Kidney (tissue), 14 donors: ENCODE measurements around the gene MAML3. TPM values are rescaled to one million over a fixed set of nuclear protein-coding genes. Genes with fewer than 3 reads are reported as not detected.

Experiments used
- DNase-seq, 5 donors: peaks; one replicate each; pipeline ENCODE4 v3.0.0-alpha.2; 2013 to 2020
- FAIRE-seq: peaks from 2 replicates; lab custom pipeline; 2012; peaks lifted over from hg19 to GRCh38; lab: Jason Lieb, UNC
- H3K27ac ChIP-seq, 2 donors: one replicate each; pipeline ENCODE4 v1.7.0; 2013; ENCODE audit warnings: low read depth in 2 of 2, low read length in 2 of 2, inconsistent platforms in 1 of 2
- H3K27me3 ChIP-seq: one replicate; pipeline ENCODE4 v1.7.1; 2013; ENCODE audit warnings: low read length, inconsistent platforms; ENCODE audit not compliant: control insufficient read depth, insufficient read depth
- H3K36me3 ChIP-seq, 3 donors: one replicate each; pipeline versions ENCODE4 v1.7.0 to v1.7.1; 2013; ENCODE audit warnings: low read length in 3 of 3, control low read depth in 1 of 3, inconsistent platforms in 1 of 3; ENCODE audit not compliant: insufficient read depth in 3 of 3, control insufficient read depth in 2 of 3
- H3K4me1 ChIP-seq, 3 donors: one replicate each; pipeline versions ENCODE4 v1.7.0 to v1.7.1; 2013; ENCODE audit warnings: low read length in 3 of 3, inconsistent platforms in 1 of 3, low read depth in 1 of 3; ENCODE audit not compliant: control insufficient read depth in 2 of 3, insufficient read depth in 2 of 3
- H3K4me3 ChIP-seq, 3 donors: one replicate each; pipeline versions ENCODE4 v1.7.0 to v1.8.1; 2013; ENCODE audit warnings: low read length in 3 of 3, control low read depth in 1 of 3, inconsistent platforms in 1 of 3
- H3K9ac ChIP-seq, 3 donors: one replicate each; pipeline versions ENCODE4 v1.7.0 to v1.7.1; 2013; ENCODE audit warnings: low read length in 3 of 3, control low read depth in 1 of 3, inconsistent platforms in 1 of 3
- H3K9me3 ChIP-seq, 3 donors: one replicate each; pipeline versions ENCODE4 v1.7.0 to v1.7.1; 2013; ENCODE audit warnings: low read length in 3 of 3, control low read depth in 1 of 3, inconsistent platforms in 1 of 3; ENCODE audit not compliant: control insufficient read depth in 2 of 3, insufficient read depth in 1 of 3
- intact Hi-C: fragments of 100-400 bp; cut with DNase I; formaldehyde crosslinking; loops from one replicate; pipeline ENCODE4 v1.11.1; 2022
- polyA plus RNA-seq: library from polyadenylated mRNA; stranded (reverse); fragments of 350-450 nt; fragmentation: Illumina TruSeq; extraction: RNeasy Lipid Tissue Mini Kit (QIAGEN cat#74804); gene quantifications from one replicate; pipeline ENCODE4 v1.2.3, GENCODE V29; 2014; ENCODE audit warnings: low read depth, low replicate concordance; ENCODE audit not compliant: insufficient read depth
- total RNA-seq: library from RNA; stranded (reverse); fragmentation: NEBNext Ultra II Directional; extraction: Animal tissue kit (Norgen Biotek cat#: 25700); gene quantifications from one replicate; pipeline ENCODE4 v1.2.1, GENCODE V29; 2021
- TF ChIP-seq, protein P1 (sequence below): IDR thresholded peaks from 3 replicates; pipeline ENCODE4 v1.5.1; 2012; ENCODE audit warnings: mild to moderate bottlenecking, moderate library complexity, borderline replicate concordance; ENCODE audit not compliant: insufficient read depth; ENCODE audit errors: extremely low read depth
- donor health status: control.
- donor health status: control.
- donor health status: control.
- donor health status: control.
- donor health status: control.
- donor health status: DM: yes; HTN: yes; CAD: no.
- donor health status: Normal renal cell carcinoma (clear cell type).

MAML3 gene
- total and polyA plus RNA-seq, 2 donors from 2014 or later, result 1.4 to 10.4 TPM

DNA sequence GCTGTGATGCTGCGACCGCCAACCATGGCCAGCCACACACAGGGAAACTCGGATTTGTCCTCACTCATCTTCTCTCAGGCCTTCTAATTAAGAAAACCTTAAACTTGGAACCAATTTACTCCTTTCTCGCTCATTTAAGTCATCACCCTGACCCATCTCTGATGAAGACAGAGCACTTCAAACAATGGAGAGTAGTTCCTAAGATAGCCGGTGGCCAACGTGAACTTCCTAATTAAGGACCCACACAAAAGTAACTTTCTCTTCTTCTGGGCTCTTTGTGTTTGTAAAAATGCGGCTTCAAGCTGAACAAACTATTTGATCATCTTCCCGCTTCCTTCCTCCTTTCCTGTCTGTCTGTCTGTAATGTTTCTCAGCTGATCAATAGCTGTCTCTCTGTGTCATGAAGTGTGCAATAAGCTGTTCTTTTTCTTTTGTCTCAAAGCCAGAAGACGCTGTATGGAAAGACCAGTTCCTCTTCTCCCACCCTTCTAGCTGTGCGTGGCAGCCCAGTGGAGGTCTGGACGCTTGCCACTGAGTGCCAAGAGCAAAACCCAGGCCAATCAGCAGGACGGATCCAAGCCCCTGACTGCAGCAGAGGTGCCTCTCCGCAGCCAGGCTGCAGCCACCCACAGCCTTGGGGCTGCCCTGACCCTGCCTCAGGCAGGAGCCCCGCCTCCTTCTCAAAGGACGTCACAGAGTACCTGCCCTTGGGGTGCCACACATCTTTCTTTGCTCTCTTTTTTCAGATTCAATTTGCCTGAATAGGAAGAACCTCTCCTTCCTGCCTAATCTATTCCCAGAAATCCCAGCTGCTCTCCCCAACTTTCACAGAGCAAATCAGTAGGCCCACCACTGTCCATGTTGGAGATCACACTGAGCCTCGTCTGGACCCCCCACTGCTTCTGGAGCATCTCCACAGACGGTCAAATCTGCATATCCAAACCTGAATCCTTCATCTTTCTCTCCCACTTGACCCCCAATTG lies 59.3 kb downstream of the MAML3 start:
- H3K4me1 ChIP-seq, result peaks cover 2 to 20% (median 15%) of the 10 kb centered on the region in 3 donors
- H3K9ac ChIP-seq, result peak overlapping the region in 1 of 3 donors; percentile 29
- FAIRE-seq, result no peak
- intact Hi-C loops, result no loop called here
- H3K27me3 ChIP-seq, result no peaks in the 10 kb centered on the region
- DNase-seq, result peak in 3 of 5 donors; percentile 45 to 87 (median 57)
- no peaks in the 10 kb centered on the region for H3K36me3 ChIP-seq
- H3K27ac ChIP-seq, result peak overlapping the region; percentile 38 to 80
- H3K9me3 ChIP-seq, result no peaks in the 10 kb centered on the region
- H3K4me3 ChIP-seq, result peak overlapping the region in 1 of 3 donors; percentile 1
- TF ChIP-seq, protein P1, sequence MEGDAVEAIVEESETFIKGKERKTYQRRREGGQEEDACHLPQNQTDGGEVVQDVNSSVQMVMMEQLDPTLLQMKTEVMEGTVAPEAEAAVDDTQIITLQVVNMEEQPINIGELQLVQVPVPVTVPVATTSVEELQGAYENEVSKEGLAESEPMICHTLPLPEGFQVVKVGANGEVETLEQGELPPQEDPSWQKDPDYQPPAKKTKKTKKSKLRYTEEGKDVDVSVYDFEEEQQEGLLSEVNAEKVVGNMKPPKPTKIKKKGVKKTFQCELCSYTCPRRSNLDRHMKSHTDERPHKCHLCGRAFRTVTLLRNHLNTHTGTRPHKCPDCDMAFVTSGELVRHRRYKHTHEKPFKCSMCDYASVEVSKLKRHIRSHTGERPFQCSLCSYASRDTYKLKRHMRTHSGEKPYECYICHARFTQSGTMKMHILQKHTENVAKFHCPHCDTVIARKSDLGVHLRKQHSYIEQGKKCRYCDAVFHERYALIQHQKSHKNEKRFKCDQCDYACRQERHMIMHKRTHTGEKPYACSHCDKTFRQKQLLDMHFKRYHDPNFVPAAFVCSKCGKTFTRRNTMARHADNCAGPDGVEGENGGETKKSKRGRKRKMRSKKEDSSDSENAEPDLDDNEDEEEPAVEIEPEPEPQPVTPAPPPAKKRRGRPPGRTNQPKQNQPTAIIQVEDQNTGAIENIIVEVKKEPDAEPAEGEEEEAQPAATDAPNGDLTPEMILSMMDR, result no peak

DNA sequence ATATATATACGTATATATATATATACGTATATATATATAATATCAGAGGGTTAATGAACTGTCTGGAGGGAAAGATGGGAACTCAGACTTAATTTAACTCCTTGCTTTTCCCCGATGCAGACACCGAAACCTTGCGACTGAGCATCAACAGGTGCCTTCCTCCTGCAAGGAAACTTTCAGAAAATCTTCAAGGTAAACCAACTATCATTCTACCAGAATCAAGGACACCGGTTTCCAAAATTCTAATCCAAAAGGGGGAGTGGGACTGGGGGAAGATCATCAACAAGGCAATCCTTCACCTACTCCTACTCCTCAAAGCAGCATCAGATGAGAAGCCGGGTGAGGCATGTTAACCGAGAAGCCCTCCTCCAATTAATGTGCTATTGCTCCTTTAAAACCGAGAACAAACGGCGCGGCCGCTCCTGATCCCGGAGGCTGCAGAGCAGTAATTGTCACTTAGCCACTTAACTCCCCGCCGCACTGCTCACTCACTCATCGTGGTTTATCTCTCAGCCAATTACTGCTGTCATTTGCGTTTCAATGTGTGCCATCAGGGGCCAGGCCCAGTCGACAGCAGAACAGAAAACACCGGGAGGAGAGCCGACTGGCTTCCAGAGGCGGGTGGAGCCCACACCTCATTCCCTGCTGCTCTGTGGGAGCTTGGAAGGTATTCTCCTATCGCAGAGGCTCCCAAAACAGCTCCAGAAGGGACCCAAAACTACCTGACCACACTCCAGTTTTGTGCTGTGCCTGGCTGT lies 61.7 kb downstream of the MAML3 start:
- Histone ChIP-seq H3K4me3 (peak overlapping the region; percentile 8 to 47 (median 35)), H3K9ac (peak overlapping the region in 2 of 3 donors; percentile 30 to 62), H3K9me3 (no peaks in the 10 kb centered on the region), H3K36me3 (no peaks in the 10 kb centered on the region), H3K27ac (peak overlapping the region in 1 of 2 donors; percentile 62), H3K4me1 (peaks cover 2 to 20% (median 15%) of the 10 kb centered on the region in 3 donors), H3K27me3 (no peaks in the 10 kb centered on the region)
- intact Hi-C loops, result no loop called here
- TF ChIP-seq, protein P1, result no peak
- DNase-seq (peak; percentile 57 to 75 (median 62)), FAIRE-seq (no peak)

DNA sequence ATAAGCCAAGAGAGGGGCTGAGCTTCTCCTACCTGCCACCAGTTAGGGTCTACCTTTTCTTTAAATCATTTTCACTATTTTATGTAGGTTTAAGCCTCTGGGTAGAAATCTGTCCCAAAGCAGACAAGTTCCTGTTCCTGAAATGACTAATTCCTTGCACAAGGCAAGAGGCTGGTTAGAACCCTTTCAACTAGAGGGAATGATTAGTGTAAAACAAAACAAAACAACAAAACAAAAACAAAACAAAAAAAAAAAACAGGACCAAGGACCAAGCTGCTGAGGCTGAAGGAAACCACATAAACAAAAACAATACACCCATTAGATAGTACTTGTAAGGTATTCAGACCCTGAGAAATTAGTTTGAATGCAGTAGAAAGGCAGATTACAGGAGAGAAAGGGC lies 62.7 kb downstream of the MAML3 start:
- Histone ChIP-seq H3K9ac (no peak overlapping the region), H3K27ac (no peak overlapping the region), H3K4me3 (no peak overlapping the region), H3K36me3 (no peaks in the 10 kb centered on the region), H3K9me3 (no peaks in the 10 kb centered on the region), H3K27me3 (no peaks in the 10 kb centered on the region), H3K4me1 (peaks cover 0 to 19% (median 11%) of the 10 kb centered on the region in 3 donors)
- TF ChIP-seq, protein P1, result no peak
- intact Hi-C loops, result no loop called here
- DNase-seq (no peak), FAIRE-seq (no peak)
